ENCODE measurements around the gene LFNG. TPM values are rescaled to one million over a fixed set of nuclear protein-coding genes. Genes with fewer than 3 reads are reported as not detected.

LFNG gene
- total and polyA plus RNA-seq, 2 of the 13 experiments (the other 11 are each of a cell fraction or from before 2014, with no cell fraction given), result 0.44 to 1.5 TPM

Small RNAs within 50 kb of the gene (microRNA-seq; reads per million reads assigned to microRNA genes)
- gene MIR4648, result not detected

Small RNAs within 50 kb of the gene (small RNA-seq; reads per million reads assigned to genes)
- 0 reads per million in 3 experiments for gene MIR4648 (ENCODE audit: insufficient read depth in 2 of 3, insufficient read length in 3 of 3, low read depth in 2 of 3, low replicate concordance in 1 of 3)

Other genes with a start within 250 kb of the LFNG start
- 20.6 and 33.7 TPM in 2 replicates for gene SNX8, start 205.3 kb upstream of the LFNG start, total RNA-seq (2016; rRNA removed; fragmentation: Illumina TruSeq; extraction: Trizol)
- 45.2 and 46.2 TPM in 2 replicates for gene SNX8, start 205.3 kb upstream of the LFNG start, polyA plus RNA-seq (2011; rRNA removed)
- 241 and 244 TPM in 2 replicates for gene EIF3B, start 164.9 kb upstream of the LFNG start, total RNA-seq (2016; rRNA removed; fragmentation: Illumina TruSeq; extraction: Trizol)
- gene EIF3B, start 164.9 kb upstream of the LFNG start, polyA plus RNA-seq (2011; rRNA removed), result 91.2 and 92.2 TPM in 2 replicates
- 3.7 and 6.4 TPM in 2 replicates for gene CHST12, start 116.2 kb upstream of the LFNG start, total RNA-seq (2016; rRNA removed; fragmentation: Illumina TruSeq; extraction: Trizol)
- gene CHST12, start 116.2 kb upstream of the LFNG start, polyA plus RNA-seq (2011; rRNA removed), result 15.8 and 17.0 TPM in 2 replicates
- not detected in 2 replicates for gene GRIFIN, start 43.4 kb upstream of the LFNG start, total RNA-seq (2016; rRNA removed; fragmentation: Illumina TruSeq; extraction: Trizol)
- gene GRIFIN, start 43.4 kb upstream of the LFNG start, polyA plus RNA-seq (2011; rRNA removed), result not detected in 2 replicates
- 16.7 and 20.3 TPM in 2 replicates for gene BRAT1, start 35.8 kb downstream of the LFNG start, total RNA-seq (2016; rRNA removed; fragmentation: Illumina TruSeq; extraction: Trizol)
- 10.2 and 14.6 TPM in 2 replicates for gene BRAT1, start 35.8 kb downstream of the LFNG start, polyA plus RNA-seq (2011; rRNA removed)
- gene IQCE, start 39.2 kb downstream of the LFNG start, total RNA-seq (2016; rRNA removed; fragmentation: Illumina TruSeq; extraction: Trizol), result 2.5 and 3.0 TPM in 2 replicates
- gene IQCE, start 39.2 kb downstream of the LFNG start, polyA plus RNA-seq (2011; rRNA removed), result 1.5 and 1.7 TPM in 2 replicates
- 21.5 and 26.3 TPM in 2 replicates for gene TTYH3, start 112.2 kb downstream of the LFNG start, total RNA-seq (2016; rRNA removed; fragmentation: Illumina TruSeq; extraction: Trizol)
- 50.0 and 80.3 TPM in 2 replicates for gene TTYH3, start 112.2 kb downstream of the LFNG start, polyA plus RNA-seq (2011; rRNA removed)
- not detected in 2 replicates for gene AMZ1, start 168.4 kb downstream of the LFNG start, total RNA-seq (2016; rRNA removed; fragmentation: Illumina TruSeq; extraction: Trizol)
- gene AMZ1, start 168.4 kb downstream of the LFNG start, polyA plus RNA-seq (2011; rRNA removed), result 0.03 TPM in 1 of 2 replicates, not detected in the other

Data from HepG2 (cell line).